Measurements from ENCODE around the gene CNTNAP2.
"Not testable (repeated sequence)": the region's sequence is repeated elsewhere in the genome, so short reads cannot be mapped to it uniquely, and the experiment has no call there.

The CNTNAP2 gene

GRCh38 chr7:147708871-147709270 is 1592.3 kb downstream of the CNTNAP2 start:
- no peaks in the 10 kb centered on the region for H3K27me3 ChIP-seq (ENCODE audit: insufficient read depth, insufficient read length)
- no peaks in the 10 kb centered on the region for H3K36me3 ChIP-seq (ENCODE audit: insufficient read depth, insufficient read length, low read length)
- H3K9ac ChIP-seq (ENCODE audit: insufficient read length, low read depth) = no peak overlapping the region
- no peak overlapping the region for H3K4me3 ChIP-seq (ENCODE audit: insufficient read length, low read depth)
- no peaks in the 10 kb centered on the region for H3K4me1 ChIP-seq (ENCODE audit: insufficient read depth, insufficient read length)
- DNase-seq (ENCODE audit: low read depth, low spot score) = no peak
- no peaks in the 10 kb centered on the region for H3K9me3 ChIP-seq (ENCODE audit: insufficient read depth, low read length)
- no peak for TF ChIP-seq ZNF274 (IDR thresholded peaks at IDR 0.05; ENCODE audit: low read depth, low read length)
- no peak for TF ChIP-seq SUZ12 (IDR thresholded peaks at IDR 0.05; ENCODE audit: extremely low read depth, insufficient read depth, insufficient read length)
- no peak for TF ChIP-seq YY1 (IDR thresholded peaks at IDR 0.05; ENCODE audit: insufficient read depth, insufficient read length)

DNA sequence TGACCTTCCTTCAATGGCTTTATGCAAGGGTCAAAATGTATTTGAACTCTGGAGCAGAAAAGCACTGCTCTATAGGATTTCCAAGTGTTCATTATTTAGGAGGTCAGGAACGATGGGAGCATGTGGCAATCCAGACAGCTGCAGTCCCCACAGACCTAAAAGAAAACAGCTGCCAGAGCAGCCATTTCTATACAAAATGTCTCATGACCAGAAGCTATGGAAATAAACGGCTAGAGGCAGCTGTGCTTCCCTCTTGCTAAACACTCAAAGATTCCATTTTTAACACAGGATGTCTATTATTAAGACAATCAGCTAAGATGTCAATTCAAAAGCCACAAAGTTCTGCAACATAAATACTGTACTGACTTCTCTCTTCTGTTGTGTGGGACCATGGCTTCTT is 1594.8 kb downstream of the CNTNAP2 start:
- Histone ChIP-seq H3K9me3 (ENCODE audit: insufficient read depth, low read length) (no peaks in the 10 kb centered on the region), H3K9ac (ENCODE audit: insufficient read length, low read depth) (no peak overlapping the region), H3K36me3 (ENCODE audit: insufficient read depth, insufficient read length, low read length) (no peaks in the 10 kb centered on the region), H3K27me3 (ENCODE audit: insufficient read depth, insufficient read length) (no peaks in the 10 kb centered on the region), H3K4me1 (ENCODE audit: insufficient read depth, insufficient read length) (no peaks in the 10 kb centered on the region), H3K4me3 (ENCODE audit: insufficient read length, low read depth) (no peak overlapping the region)
- DNase-seq (ENCODE audit: low read depth, low spot score) = no peak
- no peak for TF ChIP-seq ZNF274 (IDR thresholded peaks at IDR 0.05; ENCODE audit: low read depth, low read length)
- TF ChIP-seq YY1 (IDR thresholded peaks at IDR 0.05; ENCODE audit: insufficient read depth, insufficient read length) = no peak
- no peak for TF ChIP-seq SUZ12 (IDR thresholded peaks at IDR 0.05; ENCODE audit: extremely low read depth, insufficient read depth, insufficient read length)

DNA sequence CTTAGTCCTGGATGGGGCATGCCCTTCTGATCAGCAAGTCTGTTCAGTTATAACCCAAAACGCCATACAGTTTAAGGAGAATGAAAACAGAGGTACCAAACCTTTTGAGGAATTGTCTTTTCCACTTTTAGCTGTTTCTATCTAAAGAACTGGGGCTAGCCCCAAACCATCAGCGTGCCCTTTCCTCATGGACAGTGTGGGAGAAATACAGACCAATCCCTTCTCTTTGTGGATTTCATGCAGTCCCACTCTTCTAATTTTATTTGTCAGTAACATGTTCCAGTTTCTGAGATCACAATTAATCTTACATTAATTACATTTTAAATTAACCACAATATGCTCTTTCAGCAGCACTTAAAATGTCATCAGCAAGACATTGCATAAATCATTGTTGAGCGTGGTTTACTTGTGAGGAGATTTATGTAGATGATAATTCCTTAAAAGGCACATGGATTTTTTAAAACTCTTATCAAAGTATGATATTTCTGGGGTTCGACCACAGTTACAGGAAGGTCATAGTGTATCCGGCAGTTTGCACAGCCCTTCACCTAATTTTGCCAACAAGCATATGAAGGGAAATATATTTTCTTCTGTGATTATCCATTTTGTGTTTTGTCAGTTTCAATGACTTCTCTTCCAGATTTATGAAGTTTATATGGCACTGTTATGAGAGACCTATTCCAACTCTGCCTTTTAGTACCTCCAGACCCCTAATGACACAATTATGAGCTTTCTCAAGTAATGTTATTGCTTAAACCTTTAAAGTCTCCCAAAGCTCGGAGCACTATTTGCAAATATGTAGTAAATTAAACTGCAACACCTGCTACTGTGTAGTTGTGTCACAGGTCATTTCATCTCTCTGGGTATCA is 1605.6 kb downstream of the CNTNAP2 start:
- Histone ChIP-seq H3K36me3 (ENCODE audit: insufficient read depth, insufficient read length, low read length) (no peaks in the 10 kb centered on the region), H3K9me3 (ENCODE audit: insufficient read depth, low read length) (no peaks in the 10 kb centered on the region), H3K9ac (ENCODE audit: insufficient read length, low read depth) (no peak overlapping the region), H3K27me3 (ENCODE audit: insufficient read depth, insufficient read length) (no peaks in the 10 kb centered on the region), H3K4me3 (ENCODE audit: insufficient read length, low read depth) (no peak overlapping the region), H3K4me1 (ENCODE audit: insufficient read depth, insufficient read length) (no peaks in the 10 kb centered on the region)
- TF ChIP-seq YY1 (IDR thresholded peaks at IDR 0.05; ENCODE audit: insufficient read depth, insufficient read length) (no peak), SUZ12 (IDR thresholded peaks at IDR 0.05; ENCODE audit: extremely low read depth, insufficient read depth, insufficient read length) (no peak), ZNF274 (IDR thresholded peaks at IDR 0.05; ENCODE audit: low read depth, low read length) (no peak)
- DNase-seq (ENCODE audit: low read depth, low spot score) = no peak

DNA sequence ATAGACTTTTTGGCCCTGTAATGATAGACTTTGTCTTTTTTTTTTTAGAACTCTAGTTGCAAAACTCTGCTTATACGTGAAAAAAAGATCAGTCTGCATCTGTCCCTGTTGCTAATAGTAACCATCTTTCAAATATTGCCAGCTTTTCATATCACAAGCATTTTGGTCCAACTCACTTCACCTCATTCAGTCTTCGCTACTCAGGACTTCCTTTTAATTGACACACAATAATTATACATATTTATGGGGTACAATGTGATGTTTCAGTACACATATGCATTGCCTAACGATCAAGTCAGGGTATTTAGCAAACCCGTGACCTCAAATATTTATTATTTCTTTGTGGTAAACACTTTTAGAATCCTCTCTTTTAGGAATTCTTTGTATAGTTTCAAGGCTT is 1606.9 kb downstream of the CNTNAP2 start:
- Histone ChIP-seq H3K9ac (ENCODE audit: insufficient read length, low read depth) (no peak overlapping the region), H3K27me3 (ENCODE audit: insufficient read depth, insufficient read length) (no peaks in the 10 kb centered on the region), H3K36me3 (ENCODE audit: insufficient read depth, insufficient read length, low read length) (no peaks in the 10 kb centered on the region), H3K4me3 (ENCODE audit: insufficient read length, low read depth) (no peak overlapping the region), H3K4me1 (ENCODE audit: insufficient read depth, insufficient read length) (no peaks in the 10 kb centered on the region), H3K9me3 (ENCODE audit: insufficient read depth, low read length) (no peaks in the 10 kb centered on the region)
- no peak for DNase-seq (ENCODE audit: low read depth, low spot score)
- no peak for TF ChIP-seq SUZ12 (IDR thresholded peaks at IDR 0.05; ENCODE audit: extremely low read depth, insufficient read depth, insufficient read length)
- no peak for TF ChIP-seq YY1 (IDR thresholded peaks at IDR 0.05; ENCODE audit: insufficient read depth, insufficient read length)
- no peak for TF ChIP-seq ZNF274 (IDR thresholded peaks at IDR 0.05; ENCODE audit: low read depth, low read length)

GRCh38 chr7:147731311-147731710 is 1614.7 kb downstream of the CNTNAP2 start:
- Histone ChIP-seq H3K4me1 (ENCODE audit: insufficient read depth, insufficient read length) (no peaks in the 10 kb centered on the region), H3K9ac (ENCODE audit: insufficient read length, low read depth) (no peak overlapping the region), H3K27me3 (ENCODE audit: insufficient read depth, insufficient read length) (no peaks in the 10 kb centered on the region), H3K9me3 (ENCODE audit: insufficient read depth, low read length) (no peaks in the 10 kb centered on the region), H3K36me3 (ENCODE audit: insufficient read depth, insufficient read length, low read length) (no peaks in the 10 kb centered on the region), H3K4me3 (ENCODE audit: insufficient read length, low read depth) (no peak overlapping the region)
- no peak for DNase-seq (ENCODE audit: low read depth, low spot score)
- TF ChIP-seq ZNF274 (IDR thresholded peaks at IDR 0.05; ENCODE audit: low read depth, low read length) (no peak), YY1 (IDR thresholded peaks at IDR 0.05; ENCODE audit: insufficient read depth, insufficient read length) (no peak), SUZ12 (IDR thresholded peaks at IDR 0.05; ENCODE audit: extremely low read depth, insufficient read depth, insufficient read length) (no peak)

DNA sequence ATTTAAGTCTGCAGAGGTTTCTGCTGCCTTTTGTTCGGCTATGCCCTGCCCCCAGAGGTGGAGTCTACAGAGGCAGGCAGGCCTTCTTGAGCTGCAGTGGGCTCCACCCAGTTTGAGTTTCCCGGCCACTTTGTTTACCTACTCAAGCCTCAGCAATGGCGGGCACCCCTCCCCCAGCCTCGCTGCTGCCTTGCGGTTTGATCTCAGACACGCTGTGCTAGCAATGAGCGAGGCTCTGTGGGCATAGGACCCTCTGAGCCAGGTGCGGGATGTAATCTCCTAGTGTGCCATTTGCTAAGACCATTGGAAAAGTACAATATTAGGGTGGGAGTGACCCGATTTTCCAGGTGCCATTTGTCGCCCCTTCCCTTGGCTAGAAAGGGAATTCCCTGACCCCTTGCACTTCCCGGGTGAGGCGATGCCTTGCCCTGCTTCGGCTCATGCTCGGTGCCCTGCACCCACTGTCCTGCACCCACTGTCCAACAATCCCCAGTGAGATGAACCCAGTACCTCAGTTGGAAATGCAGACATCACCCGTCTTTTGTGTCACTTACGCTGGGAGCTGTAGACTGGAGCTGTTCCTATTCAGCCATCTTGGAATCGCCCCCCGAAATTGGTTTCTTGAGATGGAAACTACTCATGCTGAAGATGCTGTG is 1621.1 kb downstream of the CNTNAP2 start:
- not testable (repeated sequence) for H3K4me3 ChIP-seq (ENCODE audit: insufficient read length, low read depth); H3K4me1 ChIP-seq (ENCODE audit: insufficient read depth, insufficient read length); DNase-seq (ENCODE audit: low read depth, low spot score); H3K9ac ChIP-seq (ENCODE audit: insufficient read length, low read depth); H3K9me3 ChIP-seq (ENCODE audit: insufficient read depth, low read length); H3K36me3 ChIP-seq (ENCODE audit: insufficient read depth, insufficient read length, low read length); H3K27me3 ChIP-seq (ENCODE audit: insufficient read depth, insufficient read length)

DNA sequence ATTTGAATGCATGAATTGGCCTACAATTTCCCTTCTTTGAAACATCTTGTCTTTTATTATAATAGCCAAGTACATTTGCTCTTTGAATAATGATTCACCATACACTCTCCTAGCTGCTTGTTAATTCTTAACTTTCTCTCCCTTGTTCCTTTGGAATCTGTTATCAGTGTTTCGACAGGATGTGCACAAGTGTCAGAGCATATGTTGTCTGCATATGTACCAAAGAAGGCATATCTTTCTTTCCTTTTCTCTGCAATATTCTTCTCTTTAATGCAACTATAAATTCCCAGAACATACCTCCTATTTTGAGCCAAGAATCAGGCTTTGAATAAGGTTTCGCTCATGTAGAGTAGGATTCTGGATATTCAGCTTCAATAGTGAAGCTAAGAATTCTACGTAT is 1625.7 kb downstream of the CNTNAP2 start:
- H3K36me3 ChIP-seq (ENCODE audit: insufficient read depth, insufficient read length, low read length) = no peaks in the 10 kb centered on the region
- DNase-seq (ENCODE audit: low read depth, low spot score) = no peak
- H3K4me1 ChIP-seq (ENCODE audit: insufficient read depth, insufficient read length) = no peaks in the 10 kb centered on the region
- no peak overlapping the region for H3K9ac ChIP-seq (ENCODE audit: insufficient read length, low read depth)
- no peak for TF ChIP-seq ZNF274 (IDR thresholded peaks at IDR 0.05; ENCODE audit: low read depth, low read length)
- TF ChIP-seq YY1 (IDR thresholded peaks at IDR 0.05; ENCODE audit: insufficient read depth, insufficient read length) = no peak
- H3K27me3 ChIP-seq (ENCODE audit: insufficient read depth, insufficient read length) = no peaks in the 10 kb centered on the region
- H3K9me3 ChIP-seq (ENCODE audit: insufficient read depth, low read length) = no peaks in the 10 kb centered on the region
- no peak overlapping the region for H3K4me3 ChIP-seq (ENCODE audit: insufficient read length, low read depth)
